Lower leg skin (tissue), 3 donors: ENCODE measurements around the gene ZNF32.
"Not testable (repeated sequence)": the region's sequence is repeated elsewhere in the genome, so short reads cannot be mapped to it uniquely, and the experiment has no call there.

Source experiments
- POLR2A ChIP-seq, 2 donors: fragments of 450-650 bp; IDR thresholded peaks; one replicate each; pipeline ENCODE4 v1.6.1; 2016 to 2017; ENCODE audit warnings: antibody characterized with exemption in 2 of 2, mild to moderate bottlenecking in 1 of 2, moderate library complexity in 1 of 2
- TF ChIP-seq, protein P1 (sequence below), 3 donors: fragments of 450-650 bp; IDR thresholded peaks; one replicate each; pipeline ENCODE4 v1.5.1; 2016; ENCODE audit warnings: antibody characterized with exemption in 3 of 3, mild to moderate bottlenecking in 3 of 3, moderate library complexity in 2 of 3

- TF ChIP-seq, protein P1, sequence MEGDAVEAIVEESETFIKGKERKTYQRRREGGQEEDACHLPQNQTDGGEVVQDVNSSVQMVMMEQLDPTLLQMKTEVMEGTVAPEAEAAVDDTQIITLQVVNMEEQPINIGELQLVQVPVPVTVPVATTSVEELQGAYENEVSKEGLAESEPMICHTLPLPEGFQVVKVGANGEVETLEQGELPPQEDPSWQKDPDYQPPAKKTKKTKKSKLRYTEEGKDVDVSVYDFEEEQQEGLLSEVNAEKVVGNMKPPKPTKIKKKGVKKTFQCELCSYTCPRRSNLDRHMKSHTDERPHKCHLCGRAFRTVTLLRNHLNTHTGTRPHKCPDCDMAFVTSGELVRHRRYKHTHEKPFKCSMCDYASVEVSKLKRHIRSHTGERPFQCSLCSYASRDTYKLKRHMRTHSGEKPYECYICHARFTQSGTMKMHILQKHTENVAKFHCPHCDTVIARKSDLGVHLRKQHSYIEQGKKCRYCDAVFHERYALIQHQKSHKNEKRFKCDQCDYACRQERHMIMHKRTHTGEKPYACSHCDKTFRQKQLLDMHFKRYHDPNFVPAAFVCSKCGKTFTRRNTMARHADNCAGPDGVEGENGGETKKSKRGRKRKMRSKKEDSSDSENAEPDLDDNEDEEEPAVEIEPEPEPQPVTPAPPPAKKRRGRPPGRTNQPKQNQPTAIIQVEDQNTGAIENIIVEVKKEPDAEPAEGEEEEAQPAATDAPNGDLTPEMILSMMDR (IDR thresholded peaks at IDR 0.05), result not testable (repeated sequence)
- TF ChIP-seq POLR2A (IDR thresholded peaks at IDR 0.05), result not testable (repeated sequence)
Observed at GRCh38 chr10:43601576-43601975, 47.1 kb downstream of the ZNF32 start.
